GM23248 (cell line): ENCODE data around the gene PLCB1. TPM values are rescaled to one million over a fixed set of nuclear protein-coding genes. Genes with fewer than 3 reads are reported as not detected.

ENCODE experiments used
- DNase-seq: peaks from one replicate; pipeline ENCODE4 v3.0.0-alpha.2; 2015
- H2AFZ ChIP-seq: fragments of 200-600 bp; sonication (generic); 2 replicates; pipeline ENCODE4 v1.6.1; 2016; ENCODE audit warnings: antibody characterized with exemption
- H3F3A ChIP-seq: fragments of 200-600 bp; sonication (generic); 2 replicates; pipeline ENCODE4 v1.6.1; 2016; ENCODE audit warnings: mild to moderate bottlenecking, antibody characterized with exemption, mixed run types; ENCODE audit not compliant: insufficient read depth
- H3K27ac ChIP-seq: fragments of 200-600 bp; sonication (generic); 2 replicates; pipeline ENCODE4 v1.5.1; 2016; ENCODE audit warnings: mild to moderate bottlenecking
- H3K27me3 ChIP-seq: fragments of 200-600 bp; sonication (generic); replicated peaks from 2 replicates; pipeline ENCODE4 v1.6.1; 2016; ENCODE audit warnings: mild to moderate bottlenecking; ENCODE audit not compliant: insufficient read depth
- H3K36me3 ChIP-seq: fragments of 200-600 bp; sonication (generic); 2 replicates; pipeline ENCODE4 v1.6.1; 2016; ENCODE audit warnings: low read depth, mild to moderate bottlenecking
- H3K4me1 ChIP-seq: fragments of 200-600 bp; sonication (generic); 2 replicates; pipeline ENCODE4 v1.6.1; 2016; ENCODE audit warnings: mild to moderate bottlenecking; ENCODE audit not compliant: insufficient read depth
- H3K4me2 ChIP-seq: fragments of 200-600 bp; sonication (generic); one replicate; pipeline ENCODE4 v1.6.1; 2016; ENCODE audit warnings: mild to moderate bottlenecking; ENCODE audit not compliant: unreplicated experiment
- H3K4me3 ChIP-seq: fragments of 200-600 bp; sonication (generic); 2 replicates; pipeline ENCODE4 v1.5.1; 2016; ENCODE audit warnings: mild to moderate bottlenecking
- H3K79me2 ChIP-seq: fragments of 200-600 bp; sonication (generic); 2 replicates; pipeline ENCODE4 v1.6.1; 2016; ENCODE audit warnings: mild to moderate bottlenecking; ENCODE audit not compliant: insufficient read depth
- H3K9ac ChIP-seq: fragments of 200-600 bp; sonication (generic); 2 replicates; pipeline ENCODE4 v1.6.1; 2016; ENCODE audit warnings: mild to moderate bottlenecking
- H3K9me2 ChIP-seq: fragments of 200-600 bp; sonication (generic); 2 replicates; pipeline ENCODE4 v1.6.1; 2016; ENCODE audit warnings: mixed run types, mild to moderate bottlenecking, moderate library complexity; ENCODE audit not compliant: insufficient read depth
- H3K9me3 ChIP-seq: fragments of 200-600 bp; sonication (generic); one replicate; pipeline ENCODE4 v1.6.1; 2017; ENCODE audit warnings: low read depth
- H4K20me1 ChIP-seq: fragments of 200-600 bp; sonication (generic); 2 replicates; pipeline ENCODE4 v1.6.0; 2016; ENCODE audit not compliant: insufficient read depth
- EZH2 ChIP-seq: fragments of 200-600 bp; sonication (generic); IDR thresholded peaks from 2 replicates; pipeline ENCODE4 v1.6.1; 2018; ENCODE audit warnings: antibody characterized with exemption, mild to moderate bottlenecking; ENCODE audit not compliant: insufficient read depth, poor library complexity, severe bottlenecking
- EZH2phosphoT487 ChIP-seq: fragments of 200-600 bp; sonication (generic); IDR thresholded peaks from 2 replicates; pipeline ENCODE4 v1.6.1; 2018; ENCODE audit warnings: antibody characterized with exemption, moderate library complexity, mild to moderate bottlenecking, low read depth; ENCODE audit not compliant: insufficient read depth
- WGBS, 2 experiments: methylation state at CpG; one replicate each; pipeline ENCODE4 v1.1.6; 2015 to 2017; ENCODE audit warnings: low lambda C conversion rate in 2 of 2, low coverage in 1 of 2; ENCODE audit errors: missing lambda C conversion rate in 2 of 2; 5-methylcytosine and 5-hydroxymethylcytosine counted together
- in situ Hi-C: fragments of 300-500 bp; cut with MboI; formaldehyde crosslinking; loops from 2 replicates; pipeline ENCODE4 v1.15.0; 2020
- polyA plus RNA-seq: library from polyadenylated mRNA; unstranded; fragments of >200 nt; fragmentation: Nextera tagmentation; extraction: Ambion mirVana; gene quantifications from 2 replicates; pipeline ENCODE4 v1.2.1, GENCODE V29; 2016
- total RNA-seq: library from RNA; depleted of rRNA; stranded (reverse); fragments of >200 nt; shearing (Covaris generic); gene quantifications from 2 replicates; pipeline ENCODE4 v1.2.3, GENCODE V29; 2014

The PLCB1 gene
- total and polyA plus RNA-seq, 2 experiments from 2014 or later, result 3.7 to 12.8 TPM

- H3K9ac ChIP-seq, result no peak overlapping the region
- no peak overlapping the region for H3K4me3 ChIP-seq
- no peaks in the 10 kb centered on the region for H4K20me1 ChIP-seq
- no peaks in the 10 kb centered on the region for H3K27me3 ChIP-seq
- TF ChIP-seq EZH2phosphoT487 (no peak), EZH2 (no peak)
- in situ Hi-C loops, result no loop called here
- DNase-seq, result no peak
- H3K36me3 ChIP-seq, result no peaks in the 10 kb centered on the region
- H3K27ac ChIP-seq, result no peak overlapping the region
- no peaks in the 10 kb centered on the region for H3K9me3 ChIP-seq
- H3K9me2 ChIP-seq, result 0 out of 2 replicates have a peak, but pooled peaks cover 2% of the 10 kb centered on the region
- peaks cover 14% of the 10 kb centered on the region; the same call in 1 of the 2 replicates for H3F3A ChIP-seq
- H2AFZ ChIP-seq, result no peak overlapping the region
- no peak overlapping the region for H3K4me2 ChIP-seq
- peaks cover 17% of the 10 kb centered on the region for H3K4me1 ChIP-seq
- no peaks in the 10 kb centered on the region for H3K79me2 ChIP-seq
- 97% methylated on average over 4 of the region's 4 CpGs for WGBS, 2 experiments
These were observed 31.5 kb downstream of the PLCB1 start for GRCh38 chr20:8163543-8163942.

- Histone ChIP-seq H3K79me2 (no peaks in the 10 kb centered on the region), H3K9ac (no peak overlapping the region), H3K27me3 (no peaks in the 10 kb centered on the region), H3K9me3 (no peaks in the 10 kb centered on the region), H3F3A (peaks cover 8% of the 10 kb centered on the region; the same call in 1 of the 2 replicates), H3K4me3 (no peak overlapping the region), H3K4me2 (no peak overlapping the region), H4K20me1 (no peaks in the 10 kb centered on the region), H3K36me3 (no peaks in the 10 kb centered on the region), H2AFZ (no peak overlapping the region), H3K9me2 (0 out of 2 replicates have a peak, but pooled peaks cover 4% of the 10 kb centered on the region), H3K27ac (no peak overlapping the region), H3K4me1 (peaks cover 10% of the 10 kb centered on the region)
- DNase-seq, result no peak
- WGBS, 2 experiments, result 93 to 95% methylated on average over 7 of the region's 7 CpGs
- in situ Hi-C loops, result no loop called here
- no peak for TF ChIP-seq EZH2
- no peak for TF ChIP-seq EZH2phosphoT487
These were observed 34.7 kb downstream of the PLCB1 start for GRCh38 chr20:8166730-8167129.

GRCh38 chr20:8168785-8169288 is 36.8 kb downstream of the PLCB1 start:
- in situ Hi-C loops, result no loop called here
- Histone ChIP-seq H3K36me3 (no peaks in the 10 kb centered on the region), H3K9me3 (no peaks in the 10 kb centered on the region), H3K9ac (no peak overlapping the region), H3K4me3 (no peak overlapping the region), H2AFZ (no peak overlapping the region), H3K4me2 (no peak overlapping the region), H3F3A (no peaks in the 10 kb centered on the region), H4K20me1 (no peaks in the 10 kb centered on the region), H3K9me2 (0 out of 2 replicates have a peak, but pooled peaks cover 4% of the 10 kb centered on the region), H3K4me1 (no peaks in the 10 kb centered on the region), H3K27ac (no peak overlapping the region), H3K79me2 (no peaks in the 10 kb centered on the region), H3K27me3 (no peaks in the 10 kb centered on the region)
- DNase-seq, result no peak
- TF ChIP-seq EZH2phosphoT487 (no peak), EZH2 (no peak)
- WGBS, 2 experiments, result 98 to 100% methylated on average over 3 of the region's 3 CpGs

GRCh38 chr20:8170921-8171320 is 38.9 kb downstream of the PLCB1 start:
- Histone ChIP-seq H3K79me2 (no peaks in the 10 kb centered on the region), H2AFZ (no peak overlapping the region), H3K36me3 (no peaks in the 10 kb centered on the region), H3K27me3 (no peaks in the 10 kb centered on the region), H3K27ac (no peak overlapping the region), H4K20me1 (no peaks in the 10 kb centered on the region), H3K4me3 (no peak overlapping the region), H3K9ac (no peak overlapping the region), H3K4me1 (no peaks in the 10 kb centered on the region), H3K9me2 (0 out of 2 replicates have a peak, but pooled peaks cover 4% of the 10 kb centered on the region), H3K4me2 (no peak overlapping the region), H3F3A (no peaks in the 10 kb centered on the region), H3K9me3 (no peaks in the 10 kb centered on the region)
- in situ Hi-C loops, result no loop called here
- WGBS, 2 experiments, result 78 to 80% methylated on average over 1 of the region's 1 CpG
- DNase-seq, result no peak
- TF ChIP-seq EZH2 (no peak), EZH2phosphoT487 (no peak)
